ENCODE measurements around the gene VPS36. TPM values are rescaled to one million over a fixed set of nuclear protein-coding genes. Genes with fewer than 3 reads are reported as not detected.

The VPS36 gene
- total and polyA plus RNA-seq, 2 of the 8 experiments (the other 6 are each of a cell fraction or from before 2014, with no cell fraction given): 14.1 to 19.8 TPM

DNA sequence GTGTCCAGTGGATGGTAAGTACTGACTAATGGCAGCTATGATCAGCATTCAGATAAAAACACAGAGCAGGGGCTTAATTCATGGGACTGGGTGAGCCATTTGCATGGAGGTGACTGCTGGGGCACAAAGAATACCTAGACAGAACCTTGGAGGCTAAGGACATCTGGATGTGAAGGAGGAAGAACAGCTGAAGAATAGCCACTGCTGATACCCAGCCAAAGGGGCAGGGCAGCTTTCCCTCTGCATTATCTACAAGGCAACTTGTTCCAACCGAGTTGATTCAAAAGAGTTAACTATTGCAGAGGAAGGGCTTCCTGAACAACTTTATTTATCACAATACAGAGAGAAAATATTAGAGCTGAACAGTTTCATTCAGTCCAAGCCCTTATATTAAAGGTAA lies 31.4 kb downstream of the VPS36 start:
- Histone ChIP-seq H3K27me3 (replicated peaks in 1 of 4; ENCODE audit: control insufficient read depth in 3 of 4, extremely low read depth in 1 of 4, insufficient read depth in 3 of 4, low read length in 3 of 4) (no peaks in the 10 kb centered on the region), H3K9me3 (ENCODE audit: insufficient read depth in 2 of 2, low read depth in 1 of 2, low read length in 1 of 2) (no peaks in the 10 kb centered on the region), H3K4me1 (replicated peaks in 1 of 4; ENCODE audit: control insufficient read depth in 3 of 4, insufficient read depth in 4 of 4, low read length in 3 of 4) (no peaks in the 10 kb centered on the region), H2BK120ac (replicated peaks; ENCODE audit: low read depth, low read length) (no peak overlapping the region), H2AK5ac (ENCODE audit: low read depth, low read length) (no peak overlapping the region), H3K23ac (ENCODE audit: insufficient read length) (no peak overlapping the region), H2BK20ac (ENCODE audit: low read length) (no peak overlapping the region), H3K23me2 (ENCODE audit: low read depth, low read length) (no peaks in the 10 kb centered on the region; the same call in 1 of the 2 replicates), H3K36me3 (ENCODE audit: control insufficient read depth in 2 of 4, insufficient read depth in 4 of 4, low read length in 3 of 4) (peaks cover 0 to 18% (median 4%) of the 10 kb centered on the region in 4 experiments; a peak in 4 of 8 replicates), H2BK15ac (ENCODE audit: low read length) (no peak overlapping the region), H4K91ac (replicated peaks; ENCODE audit: insufficient read length, low read length) (no peak overlapping the region), H4K5ac (ENCODE audit: insufficient read length, low read depth, low read length) (no peak overlapping the region), H3K79me1 (ENCODE audit: low read depth, low read length) (no peaks in the 10 kb centered on the region), H2AFZ (ENCODE audit: low read length) (no peak overlapping the region), H3K27ac (ENCODE audit: low read depth, low read length) (no peak overlapping the region), H3K4me3 (ENCODE audit: extremely low read depth in 1 of 4, insufficient read depth in 2 of 4, low read depth in 3 of 4, low read length in 4 of 4) (no peak overlapping the region), H3K4ac (replicated peaks; ENCODE audit: insufficient read length, low read depth, low read length) (no peak overlapping the region), H3K79me2 (ENCODE audit: control insufficient read depth in 1 of 2, insufficient read depth in 2 of 2, low read length in 2 of 2) (no peaks in the 10 kb centered on the region), H3K56ac (replicated peaks; ENCODE audit: insufficient read length, low read depth, low read length) (no peak overlapping the region), H4K20me1 (replicated peaks in 1 of 2; ENCODE audit: control insufficient read depth in 1 of 2, insufficient read depth in 2 of 2, low read length in 2 of 2) (no peaks in the 10 kb centered on the region), H2BK5ac (ENCODE audit: low read depth, low read length) (no peak overlapping the region), H2BK12ac (ENCODE audit: low read depth, low read length) (no peak overlapping the region), H3K4me2 (ENCODE audit: insufficient read depth in 1 of 2, low read depth in 2 of 2, low read length in 2 of 2) (no peak overlapping the region), H3K9ac (replicated peaks in 1 of 4; ENCODE audit: extremely low read depth in 1 of 4, low read depth in 3 of 4, low read length in 3 of 4) (no peak overlapping the region), H3K14ac (ENCODE audit: insufficient read length) (no peak overlapping the region), H4K8ac (ENCODE audit: extremely low read depth, insufficient read depth, low read length) (no peak overlapping the region), H3K18ac (ENCODE audit: extremely low read depth, low read length) (no peak overlapping the region)
- no peak for DNase-seq (ENCODE audit: low read depth in 1 of 2, low spot score in 2 of 2)
- ChIA-PET CTCF (ENCODE audit: partially characterized antibody) (interaction anchor here (1.7 kb wide), 1 partner anchor 32 kb away, joined by 6 read pairs; the partner anchor contains the start of gene VPS36), POLR2A (ENCODE audit: partially characterized antibody) (interaction anchor here (1.0 to 1.2 kb wide), 2 partner anchors 10 to 15 kb away, joined by 3 to 4 read pairs; no protein-coding TSS in a partner anchor)
- no peak for TF ChIP-seq POLR2A (IDR thresholded peaks at IDR 0.05; ENCODE audit: control extremely low read depth in 1 of 2, low read depth in 2 of 2, low read length in 2 of 2)
- no peak for TF ChIP-seq CBX5 (IDR thresholded peaks at IDR 0.05; ENCODE audit: low read depth, low read length)
- TF ChIP-seq POU5F1 (IDR thresholded peaks at IDR 0.05; ENCODE audit: low read depth, low read length): no peak
- TF ChIP-seq BRCA1 (IDR thresholded peaks at IDR 0.05; ENCODE audit: low read depth, low read length): no peak
- TF ChIP-seq MAFK (IDR thresholded peaks at IDR 0.05; ENCODE audit: low read depth, low read length): no peak
- TF ChIP-seq JUND (IDR thresholded peaks at IDR 0.05; ENCODE audit: low read length): no peak
- TF ChIP-seq CTBP2 (IDR thresholded peaks at IDR 0.05; ENCODE audit: borderline replicate concordance, insufficient read depth, insufficient read length, low read length): no peak
- no peak for FAIRE-seq
- WGBS, 2 experiments (ENCODE audit: extremely low coverage in 1 of 2, insufficient coverage in 1 of 2, insufficient read length in 1 of 2, insufficient replicate concordance in 2 of 2, low coverage in 1 of 2, low lambda C conversion rate in 2 of 2, missing lambda C conversion rate in 1 of 2): 92% methylated on average over 1 of the region's 1 CpG; no CpG with 5 or more reads in 1 of the 2 experiments

Measured in H1 (cell line).